Measurements from ENCODE around the gene TMC5. TPM values are rescaled to one million over a fixed set of nuclear protein-coding genes. Genes with fewer than 3 reads are reported as not detected.

The TMC5 gene
- total and polyA plus RNA-seq, 5 donors from 2014 or later: not detected

- DNase-seq (peak; percentile 32 to 74 (median 46)), ATAC-seq (ENCODE audit: low read depth in 2 of 2) (no peak)
- no peaks in the 10 kb centered on the region for H3K9me3 ChIP-seq (ENCODE audit: control insufficient read depth in 2 of 2, low read length in 2 of 2)
- H3K4me1 ChIP-seq (ENCODE audit: control insufficient read depth, insufficient read depth, low read length, poor library complexity, severe bottlenecking): no peaks in the 10 kb centered on the region
- no peaks in the 10 kb centered on the region for H3K9me3 Mint-ChIP-seq
- H3K27ac ChIP-seq (ENCODE audit: insufficient read depth, low read length, poor library complexity, severe bottlenecking): no peak overlapping the region
- H3K36me3 Mint-ChIP-seq: peaks cover 46% of the 10 kb centered on the region
- peaks cover 70% of the 10 kb centered on the region for H3K36me3 ChIP-seq (ENCODE audit: control insufficient read depth, insufficient read depth, low read length)
- H3K27me3 Mint-ChIP-seq: no peaks in the 10 kb centered on the region
- H3K27me3 ChIP-seq (ENCODE audit: control insufficient read depth, insufficient read depth, low read length): no peaks in the 10 kb centered on the region
- no peak overlapping the region for H3K4me3 Mint-ChIP-seq
- peaks cover 0 to 5% (median under 1%) of the 10 kb centered on the region in 4 donors for H3K4me1 Mint-ChIP-seq
- H3K27ac Mint-ChIP-seq: no peak overlapping the region
- no peak overlapping the region for H3K4me3 ChIP-seq (ENCODE audit: low read depth, low read length)
These were observed 84.9 kb downstream of the TMC5 start for GRCh38 chr16:19502395-19503131.

- Histone ChIP-seq H3K36me3 (ENCODE audit: control insufficient read depth, insufficient read depth, low read length) (peaks cover 74% of the 10 kb centered on the region), H3K27me3 (ENCODE audit: control insufficient read depth, insufficient read depth, low read length) (no peaks in the 10 kb centered on the region), H3K4me3 (ENCODE audit: low read depth, low read length) (no peak overlapping the region), H3K4me1 (ENCODE audit: control insufficient read depth, insufficient read depth, low read length, poor library complexity, severe bottlenecking) (no peaks in the 10 kb centered on the region), H3K27ac (ENCODE audit: insufficient read depth, low read length, poor library complexity, severe bottlenecking) (no peak overlapping the region), H3K9me3 (ENCODE audit: control insufficient read depth in 2 of 2, low read length in 2 of 2) (no peaks in the 10 kb centered on the region)
- Mint-ChIP-seq H3K27me3 (no peaks in the 10 kb centered on the region), H3K27ac (no peak overlapping the region), H3K36me3 (peaks cover 43% of the 10 kb centered on the region), H3K4me1 (peaks cover 0 to 2% (median 0%) of the 10 kb centered on the region in 4 donors), H3K9me3 (no peaks in the 10 kb centered on the region), H3K4me3 (no peak overlapping the region)
- DNase-seq (no peak), ATAC-seq (ENCODE audit: low read depth in 2 of 2) (no peak)
These were observed 85.9 kb downstream of the TMC5 start for GRCh38 chr16:19503461-19504075.

GRCh38 chr16:19505600-19506303, 88.1 kb downstream of the TMC5 start:
- Mint-ChIP-seq H3K27ac (no peak overlapping the region), H3K4me3 (no peak overlapping the region), H3K27me3 (no peaks in the 10 kb centered on the region), H3K36me3 (peaks cover 36% of the 10 kb centered on the region), H3K4me1 (peaks cover 0 to 2% (median 0%) of the 10 kb centered on the region in 4 donors), H3K9me3 (no peaks in the 10 kb centered on the region)
- DNase-seq (no peak), ATAC-seq (ENCODE audit: low read depth in 2 of 2) (no peak)
- Histone ChIP-seq H3K9me3 (ENCODE audit: control insufficient read depth in 2 of 2, low read length in 2 of 2) (no peaks in the 10 kb centered on the region), H3K4me3 (ENCODE audit: low read depth, low read length) (no peak overlapping the region), H3K4me1 (ENCODE audit: control insufficient read depth, insufficient read depth, low read length, poor library complexity, severe bottlenecking) (no peaks in the 10 kb centered on the region), H3K27me3 (ENCODE audit: control insufficient read depth, insufficient read depth, low read length) (no peaks in the 10 kb centered on the region), H3K36me3 (ENCODE audit: control insufficient read depth, insufficient read depth, low read length) (peaks cover 74% of the 10 kb centered on the region), H3K27ac (ENCODE audit: insufficient read depth, low read length, poor library complexity, severe bottlenecking) (no peak overlapping the region)

GRCh38 chr16:19506965-19507364, 89.3 kb downstream of the TMC5 start:
- H3K27ac ChIP-seq (ENCODE audit: insufficient read depth, low read length, poor library complexity, severe bottlenecking): no peak overlapping the region
- Mint-ChIP-seq H3K27me3 (no peaks in the 10 kb centered on the region), H3K36me3 (peaks cover 33% of the 10 kb centered on the region), H3K4me3 (no peak overlapping the region), H3K27ac (no peak overlapping the region), H3K9me3 (no peaks in the 10 kb centered on the region), H3K4me1 (peaks cover 0 to 3% (median 0%) of the 10 kb centered on the region in 4 donors)
- H3K36me3 ChIP-seq (ENCODE audit: control insufficient read depth, insufficient read depth, low read length): peaks cover 67% of the 10 kb centered on the region
- no peak for ATAC-seq (ENCODE audit: low read depth in 2 of 2)
- no peaks in the 10 kb centered on the region for H3K4me1 ChIP-seq (ENCODE audit: control insufficient read depth, insufficient read depth, low read length, poor library complexity, severe bottlenecking)
- DNase-seq: no peak
- H3K4me3 ChIP-seq (ENCODE audit: low read depth, low read length): no peak overlapping the region
- H3K27me3 ChIP-seq (ENCODE audit: control insufficient read depth, insufficient read depth, low read length): no peaks in the 10 kb centered on the region
- no peaks in the 10 kb centered on the region for H3K9me3 ChIP-seq (ENCODE audit: control insufficient read depth in 2 of 2, low read length in 2 of 2)

- H3K4me3 Mint-ChIP-seq: no peak overlapping the region
- Histone ChIP-seq H3K4me3 (ENCODE audit: low read depth, low read length) (no peak overlapping the region), H3K27ac (ENCODE audit: insufficient read depth, low read length, poor library complexity, severe bottlenecking) (no peak overlapping the region), H3K27me3 (ENCODE audit: control insufficient read depth, insufficient read depth, low read length) (no peaks in the 10 kb centered on the region), H3K36me3 (ENCODE audit: control insufficient read depth, insufficient read depth, low read length) (peaks cover 58% of the 10 kb centered on the region), H3K4me1 (ENCODE audit: control insufficient read depth, insufficient read depth, low read length, poor library complexity, severe bottlenecking) (no peaks in the 10 kb centered on the region), H3K9me3 (ENCODE audit: control insufficient read depth in 2 of 2, low read length in 2 of 2) (no peaks in the 10 kb centered on the region)
- peaks cover 35% of the 10 kb centered on the region for H3K36me3 Mint-ChIP-seq
- H3K9me3 Mint-ChIP-seq: no peaks in the 10 kb centered on the region
- H3K4me1 Mint-ChIP-seq: peaks cover 0 to 7% (median 5%) of the 10 kb centered on the region in 4 donors
- no peaks in the 10 kb centered on the region for H3K27me3 Mint-ChIP-seq
- H3K27ac Mint-ChIP-seq: no peak overlapping the region
- no peak for DNase-seq
- ATAC-seq (ENCODE audit: low read depth in 2 of 2): no peak
These were observed 90.2 kb downstream of the TMC5 start for GRCh38 chr16:19507867-19508266.

- Histone ChIP-seq H3K27ac (ENCODE audit: insufficient read depth, low read length, poor library complexity, severe bottlenecking) (no peak overlapping the region), H3K27me3 (ENCODE audit: control insufficient read depth, insufficient read depth, low read length) (no peaks in the 10 kb centered on the region), H3K9me3 (ENCODE audit: control insufficient read depth in 2 of 2, low read length in 2 of 2) (no peaks in the 10 kb centered on the region), H3K36me3 (ENCODE audit: control insufficient read depth, insufficient read depth, low read length) (peaks cover 38% of the 10 kb centered on the region), H3K4me3 (ENCODE audit: low read depth, low read length) (no peak overlapping the region), H3K4me1 (ENCODE audit: control insufficient read depth, insufficient read depth, low read length, poor library complexity, severe bottlenecking) (no peaks in the 10 kb centered on the region)
- H3K4me1 Mint-ChIP-seq: peaks cover 17 to 32% (median 28%) of the 10 kb centered on the region in 4 donors
- H3K9me3 Mint-ChIP-seq: no peaks in the 10 kb centered on the region
- H3K36me3 Mint-ChIP-seq: peaks cover 34% of the 10 kb centered on the region
- DNase-seq (no peak), ATAC-seq (ENCODE audit: low read depth in 2 of 2) (no peak)
- no peak overlapping the region for H3K4me3 Mint-ChIP-seq
- H3K27ac Mint-ChIP-seq: peak overlapping the region in 1 of 3 donors; percentile 42
- no peaks in the 10 kb centered on the region for H3K27me3 Mint-ChIP-seq
These were observed 94.6 kb downstream of the TMC5 start for GRCh38 chr16:19512297-19512696.

- Histone ChIP-seq H3K27ac (ENCODE audit: insufficient read depth, low read length, poor library complexity, severe bottlenecking) (no peak overlapping the region), H3K4me3 (ENCODE audit: low read depth, low read length) (no peak overlapping the region), H3K36me3 (ENCODE audit: control insufficient read depth, insufficient read depth, low read length) (peaks cover 33% of the 10 kb centered on the region), H3K9me3 (ENCODE audit: control insufficient read depth in 2 of 2, low read length in 2 of 2) (no peaks in the 10 kb centered on the region), H3K4me1 (ENCODE audit: control insufficient read depth, insufficient read depth, low read length, poor library complexity, severe bottlenecking) (peaks cover 6% of the 10 kb centered on the region), H3K27me3 (ENCODE audit: control insufficient read depth, insufficient read depth, low read length) (no peaks in the 10 kb centered on the region)
- Mint-ChIP-seq H3K27me3 (no peaks in the 10 kb centered on the region), H3K27ac (peak overlapping the region in 1 of 3 donors; percentile 21), H3K4me1 (peaks cover 24 to 39% (median 35%) of the 10 kb centered on the region in 4 donors), H3K36me3 (peaks cover 37% of the 10 kb centered on the region), H3K4me3 (no peak overlapping the region), H3K9me3 (no peaks in the 10 kb centered on the region)
- ATAC-seq (ENCODE audit: low read depth in 2 of 2) (no peak), DNase-seq (peak in 1 of 3 donors; percentile 12)
These were observed 95.8 kb downstream of the TMC5 start for GRCh38 chr16:19513377-19514053.

Data from CD4-positive, CD25-positive, alpha-beta regulatory T cell (primary cell).